ENCODE measurements around the gene RNF26.

DNA sequence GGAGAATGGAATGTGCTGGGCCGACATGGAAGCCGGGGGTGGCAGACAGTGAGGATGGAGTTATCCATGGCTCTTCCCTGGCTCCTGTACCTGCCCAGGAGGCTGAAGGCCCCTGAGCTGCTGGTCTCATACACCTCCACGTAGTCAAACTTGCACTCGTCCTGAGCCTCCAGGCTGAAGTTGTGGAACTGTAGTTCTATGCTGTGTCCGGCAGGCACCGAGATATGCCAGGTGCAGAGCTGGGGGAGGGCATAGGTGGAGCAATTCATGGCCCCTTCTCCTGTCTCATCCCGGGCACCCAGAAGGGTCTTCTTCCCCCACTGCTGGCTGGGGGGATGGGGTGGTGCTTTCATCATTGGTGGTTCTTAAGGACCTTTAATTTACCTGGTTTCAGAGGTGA is 9.4 kb downstream of the RNF26 start:
- no peak for TF ChIP-seq TEAD1 (CRISPR knock-in tag; IDR thresholded peaks at IDR 0.05)
- TF ChIP-seq, protein P1, sequence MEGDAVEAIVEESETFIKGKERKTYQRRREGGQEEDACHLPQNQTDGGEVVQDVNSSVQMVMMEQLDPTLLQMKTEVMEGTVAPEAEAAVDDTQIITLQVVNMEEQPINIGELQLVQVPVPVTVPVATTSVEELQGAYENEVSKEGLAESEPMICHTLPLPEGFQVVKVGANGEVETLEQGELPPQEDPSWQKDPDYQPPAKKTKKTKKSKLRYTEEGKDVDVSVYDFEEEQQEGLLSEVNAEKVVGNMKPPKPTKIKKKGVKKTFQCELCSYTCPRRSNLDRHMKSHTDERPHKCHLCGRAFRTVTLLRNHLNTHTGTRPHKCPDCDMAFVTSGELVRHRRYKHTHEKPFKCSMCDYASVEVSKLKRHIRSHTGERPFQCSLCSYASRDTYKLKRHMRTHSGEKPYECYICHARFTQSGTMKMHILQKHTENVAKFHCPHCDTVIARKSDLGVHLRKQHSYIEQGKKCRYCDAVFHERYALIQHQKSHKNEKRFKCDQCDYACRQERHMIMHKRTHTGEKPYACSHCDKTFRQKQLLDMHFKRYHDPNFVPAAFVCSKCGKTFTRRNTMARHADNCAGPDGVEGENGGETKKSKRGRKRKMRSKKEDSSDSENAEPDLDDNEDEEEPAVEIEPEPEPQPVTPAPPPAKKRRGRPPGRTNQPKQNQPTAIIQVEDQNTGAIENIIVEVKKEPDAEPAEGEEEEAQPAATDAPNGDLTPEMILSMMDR (IDR thresholded peaks at IDR 0.05) = no peak
- TF ChIP-seq, protein P2, sequence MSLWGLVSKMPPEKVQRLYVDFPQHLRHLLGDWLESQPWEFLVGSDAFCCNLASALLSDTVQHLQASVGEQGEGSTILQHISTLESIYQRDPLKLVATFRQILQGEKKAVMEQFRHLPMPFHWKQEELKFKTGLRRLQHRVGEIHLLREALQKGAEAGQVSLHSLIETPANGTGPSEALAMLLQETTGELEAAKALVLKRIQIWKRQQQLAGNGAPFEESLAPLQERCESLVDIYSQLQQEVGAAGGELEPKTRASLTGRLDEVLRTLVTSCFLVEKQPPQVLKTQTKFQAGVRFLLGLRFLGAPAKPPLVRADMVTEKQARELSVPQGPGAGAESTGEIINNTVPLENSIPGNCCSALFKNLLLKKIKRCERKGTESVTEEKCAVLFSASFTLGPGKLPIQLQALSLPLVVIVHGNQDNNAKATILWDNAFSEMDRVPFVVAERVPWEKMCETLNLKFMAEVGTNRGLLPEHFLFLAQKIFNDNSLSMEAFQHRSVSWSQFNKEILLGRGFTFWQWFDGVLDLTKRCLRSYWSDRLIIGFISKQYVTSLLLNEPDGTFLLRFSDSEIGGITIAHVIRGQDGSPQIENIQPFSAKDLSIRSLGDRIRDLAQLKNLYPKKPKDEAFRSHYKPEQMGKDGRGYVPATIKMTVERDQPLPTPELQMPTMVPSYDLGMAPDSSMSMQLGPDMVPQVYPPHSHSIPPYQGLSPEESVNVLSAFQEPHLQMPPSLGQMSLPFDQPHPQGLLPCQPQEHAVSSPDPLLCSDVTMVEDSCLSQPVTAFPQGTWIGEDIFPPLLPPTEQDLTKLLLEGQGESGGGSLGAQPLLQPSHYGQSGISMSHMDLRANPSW (CRISPR knock-in tag; conservative IDR thresholded peaks at IDR 0.05; ENCODE audit: low read depth) = no peak
- TF ChIP-seq NR3C1 (CRISPR knock-in tag; conservative IDR thresholded peaks at IDR 0.05; ENCODE audit: low read depth) = no peak
- no peak for TF ChIP-seq NFYB (CRISPR knock-in tag; conservative IDR thresholded peaks at IDR 0.05; ENCODE audit: low read depth)
- no peak for TF ChIP-seq CREM (CRISPR knock-in tag; IDR thresholded peaks at IDR 0.05)
- TF ChIP-seq, protein P3, sequence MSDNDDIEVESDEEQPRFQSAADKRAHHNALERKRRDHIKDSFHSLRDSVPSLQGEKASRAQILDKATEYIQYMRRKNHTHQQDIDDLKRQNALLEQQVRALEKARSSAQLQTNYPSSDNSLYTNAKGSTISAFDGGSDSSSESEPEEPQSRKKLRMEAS (CRISPR knock-in tag; IDR thresholded peaks at IDR 0.05) = no peak
- TF ChIP-seq, protein P4, sequence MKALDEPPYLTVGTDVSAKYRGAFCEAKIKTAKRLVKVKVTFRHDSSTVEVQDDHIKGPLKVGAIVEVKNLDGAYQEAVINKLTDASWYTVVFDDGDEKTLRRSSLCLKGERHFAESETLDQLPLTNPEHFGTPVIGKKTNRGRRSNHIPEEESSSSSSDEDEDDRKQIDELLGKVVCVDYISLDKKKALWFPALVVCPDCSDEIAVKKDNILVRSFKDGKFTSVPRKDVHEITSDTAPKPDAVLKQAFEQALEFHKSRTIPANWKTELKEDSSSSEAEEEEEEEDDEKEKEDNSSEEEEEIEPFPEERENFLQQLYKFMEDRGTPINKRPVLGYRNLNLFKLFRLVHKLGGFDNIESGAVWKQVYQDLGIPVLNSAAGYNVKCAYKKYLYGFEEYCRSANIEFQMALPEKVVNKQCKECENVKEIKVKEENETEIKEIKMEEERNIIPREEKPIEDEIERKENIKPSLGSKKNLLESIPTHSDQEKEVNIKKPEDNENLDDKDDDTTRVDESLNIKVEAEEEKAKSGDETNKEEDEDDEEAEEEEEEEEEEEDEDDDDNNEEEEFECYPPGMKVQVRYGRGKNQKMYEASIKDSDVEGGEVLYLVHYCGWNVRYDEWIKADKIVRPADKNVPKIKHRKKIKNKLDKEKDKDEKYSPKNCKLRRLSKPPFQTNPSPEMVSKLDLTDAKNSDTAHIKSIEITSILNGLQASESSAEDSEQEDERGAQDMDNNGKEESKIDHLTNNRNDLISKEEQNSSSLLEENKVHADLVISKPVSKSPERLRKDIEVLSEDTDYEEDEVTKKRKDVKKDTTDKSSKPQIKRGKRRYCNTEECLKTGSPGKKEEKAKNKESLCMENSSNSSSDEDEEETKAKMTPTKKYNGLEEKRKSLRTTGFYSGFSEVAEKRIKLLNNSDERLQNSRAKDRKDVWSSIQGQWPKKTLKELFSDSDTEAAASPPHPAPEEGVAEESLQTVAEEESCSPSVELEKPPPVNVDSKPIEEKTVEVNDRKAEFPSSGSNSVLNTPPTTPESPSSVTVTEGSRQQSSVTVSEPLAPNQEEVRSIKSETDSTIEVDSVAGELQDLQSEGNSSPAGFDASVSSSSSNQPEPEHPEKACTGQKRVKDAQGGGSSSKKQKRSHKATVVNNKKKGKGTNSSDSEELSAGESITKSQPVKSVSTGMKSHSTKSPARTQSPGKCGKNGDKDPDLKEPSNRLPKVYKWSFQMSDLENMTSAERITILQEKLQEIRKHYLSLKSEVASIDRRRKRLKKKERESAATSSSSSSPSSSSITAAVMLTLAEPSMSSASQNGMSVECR (CRISPR knock-in tag; IDR thresholded peaks at IDR 0.05; ENCODE audit: borderline replicate concordance) = no peak
